Measurements from ENCODE around the gene BPI.

- TF ChIP-seq EZH2 (IDR thresholded peaks at IDR 0.05) = no peak
- TF ChIP-seq CTCF (IDR thresholded peaks at IDR 0.05 in 2 of 3, conservative IDR thresholded peaks at IDR 0.05 in 1 of 3; ENCODE audit: borderline replicate concordance in 1 of 3, insufficient read depth in 1 of 3, low read depth in 2 of 3, low read length in 2 of 3) = no peak
These were observed 8.1 kb upstream of the BPI start for GRCh38 chr20:38295811-38296210.
